ENCODE measurements around the gene SPACDR.

DNA sequence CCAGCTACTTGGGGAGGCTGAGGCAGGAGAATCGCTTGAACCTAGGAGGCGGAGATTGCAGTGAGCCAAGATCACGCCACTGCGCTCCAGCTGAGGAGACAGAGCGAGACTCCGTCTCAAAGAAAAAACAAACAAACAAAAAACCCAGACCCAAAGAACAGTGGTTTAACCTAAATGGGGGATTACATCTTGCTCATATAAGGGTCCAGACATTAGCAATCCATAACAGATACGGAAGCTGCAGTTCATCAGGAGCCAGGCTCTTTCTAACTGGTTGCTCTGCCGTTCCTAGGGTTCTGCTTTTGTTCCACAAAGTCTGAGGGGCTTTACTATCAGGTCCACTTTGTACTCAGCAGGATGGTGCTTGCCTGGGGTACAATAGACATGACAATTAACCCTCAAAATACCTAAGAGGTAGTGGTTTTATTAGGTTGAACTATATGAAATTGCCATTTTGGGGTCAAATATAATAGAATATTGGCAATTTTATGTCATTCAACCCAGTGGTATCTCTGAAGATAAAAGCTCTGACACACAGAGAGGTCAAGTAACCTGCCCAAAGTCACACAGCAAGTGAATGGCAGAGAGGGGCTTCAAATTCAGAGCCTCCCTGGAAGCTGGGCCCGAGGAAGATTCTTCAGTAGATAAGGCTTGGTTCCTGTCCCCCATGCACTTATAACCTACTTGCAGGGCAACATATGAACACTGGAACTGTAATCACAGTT, 41.0 kb upstream of the SPACDR start:
- TF ChIP-seq, protein P1, sequence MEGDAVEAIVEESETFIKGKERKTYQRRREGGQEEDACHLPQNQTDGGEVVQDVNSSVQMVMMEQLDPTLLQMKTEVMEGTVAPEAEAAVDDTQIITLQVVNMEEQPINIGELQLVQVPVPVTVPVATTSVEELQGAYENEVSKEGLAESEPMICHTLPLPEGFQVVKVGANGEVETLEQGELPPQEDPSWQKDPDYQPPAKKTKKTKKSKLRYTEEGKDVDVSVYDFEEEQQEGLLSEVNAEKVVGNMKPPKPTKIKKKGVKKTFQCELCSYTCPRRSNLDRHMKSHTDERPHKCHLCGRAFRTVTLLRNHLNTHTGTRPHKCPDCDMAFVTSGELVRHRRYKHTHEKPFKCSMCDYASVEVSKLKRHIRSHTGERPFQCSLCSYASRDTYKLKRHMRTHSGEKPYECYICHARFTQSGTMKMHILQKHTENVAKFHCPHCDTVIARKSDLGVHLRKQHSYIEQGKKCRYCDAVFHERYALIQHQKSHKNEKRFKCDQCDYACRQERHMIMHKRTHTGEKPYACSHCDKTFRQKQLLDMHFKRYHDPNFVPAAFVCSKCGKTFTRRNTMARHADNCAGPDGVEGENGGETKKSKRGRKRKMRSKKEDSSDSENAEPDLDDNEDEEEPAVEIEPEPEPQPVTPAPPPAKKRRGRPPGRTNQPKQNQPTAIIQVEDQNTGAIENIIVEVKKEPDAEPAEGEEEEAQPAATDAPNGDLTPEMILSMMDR (IDR thresholded peaks at IDR 0.05) = no peak
- TF ChIP-seq POLR2A (IDR thresholded peaks at IDR 0.05) = no peak
